Measurements from ENCODE around the gene ANKRD6.

Gene ANKRD6

GRCh38 chr6:89662659-89663223 is 229.8 kb downstream of the ANKRD6 start:
- no peak for DNase-seq

GRCh38 chr6:89667872-89668556 is 235.1 kb downstream of the ANKRD6 start:
- no peak for DNase-seq

- no peak for DNase-seq
These were observed 236.1 kb downstream of the ANKRD6 start for GRCh38 chr6:89669002-89669401.

DNA sequence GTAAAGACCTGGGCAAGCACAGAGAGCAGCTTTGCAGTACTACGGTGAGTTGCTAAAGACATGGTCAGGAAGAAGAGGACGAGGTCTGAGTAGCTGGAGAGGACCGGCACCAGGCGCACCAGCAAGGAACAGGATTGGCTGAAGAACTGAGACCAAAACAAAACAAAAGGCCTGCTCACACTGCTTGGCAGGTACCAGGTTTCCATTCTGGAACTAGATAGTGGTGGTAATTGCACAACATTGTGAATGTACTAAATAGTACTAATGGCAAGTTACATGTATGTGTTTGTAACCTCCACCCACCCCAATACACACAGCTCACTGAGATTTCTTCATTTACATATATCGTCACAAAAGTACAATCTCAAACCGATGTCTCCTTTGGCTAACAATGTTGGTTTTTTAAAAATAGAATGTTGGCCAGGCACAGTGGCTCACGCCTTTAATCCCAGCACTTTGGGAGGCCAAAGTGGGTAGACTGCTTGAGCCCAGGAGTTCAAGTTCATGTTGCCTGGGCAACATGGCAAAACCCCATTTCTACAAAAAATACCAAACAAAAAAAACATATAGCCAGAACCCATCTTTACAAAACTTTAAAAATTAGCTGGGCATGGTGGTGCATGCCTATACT is 238.1 kb downstream of the ANKRD6 start:
- DNase-seq = no peak

GRCh38 chr6:89675949-89676748 is 243.2 kb downstream of the ANKRD6 start:
- DNase-seq = no peak

DNA sequence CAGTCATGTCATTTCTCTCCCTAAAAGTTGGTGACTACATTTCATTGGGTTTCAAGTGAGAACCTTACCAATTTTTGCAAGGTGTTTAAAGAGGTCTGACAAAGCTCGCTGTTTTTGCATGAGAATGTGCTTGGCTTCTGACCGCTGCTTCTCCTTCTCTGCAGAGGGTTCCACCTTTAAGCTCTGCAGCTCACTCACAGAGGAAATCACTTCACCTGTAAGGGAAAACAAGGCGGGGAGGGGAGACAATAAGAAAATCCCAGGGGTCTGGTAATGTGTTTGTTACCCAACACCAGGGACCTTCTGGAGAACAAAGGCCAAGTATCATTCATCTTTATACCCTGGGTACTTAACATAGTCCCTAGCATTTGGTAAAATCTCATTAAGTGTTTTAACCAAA is 245.6 kb downstream of the ANKRD6 start:
- DNase-seq = no peak

- DNase-seq = no peak
These were observed 246.5 kb downstream of the ANKRD6 start for GRCh38 chr6:89679215-89680120.

- no peak for DNase-seq
These were observed 247.2 kb downstream of the ANKRD6 start for GRCh38 chr6:89680150-89680549.

GRCh38 chr6:89680551-89680950 is 247.6 kb downstream of the ANKRD6 start:
- DNase-seq = no peak

DNA sequence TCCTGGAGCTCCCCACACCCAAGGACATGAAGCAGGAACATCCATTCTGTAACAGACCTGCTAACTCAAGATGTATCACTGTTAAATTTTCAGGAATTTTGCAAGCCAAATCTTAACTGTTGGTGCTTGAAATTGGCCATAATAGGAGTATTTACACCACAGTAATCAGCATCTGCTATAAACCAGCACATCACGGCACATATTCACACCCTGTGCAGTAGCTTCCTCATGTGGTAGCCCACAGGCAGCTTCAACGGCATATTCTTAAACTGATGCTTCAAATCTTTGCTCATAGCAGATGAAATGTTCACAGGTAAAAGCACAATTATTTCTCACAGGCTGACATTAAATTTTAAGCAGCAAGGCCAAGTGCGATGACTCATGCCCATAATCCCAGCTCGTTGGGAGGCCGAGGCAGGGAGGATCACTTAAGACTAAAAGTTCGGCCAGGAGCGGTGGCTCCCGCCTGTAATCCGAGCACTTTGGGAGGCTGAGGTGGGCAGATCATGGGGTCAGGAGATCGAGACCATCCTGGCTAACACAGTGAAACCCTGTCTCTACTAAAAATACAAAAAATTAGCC is 249.1 kb downstream of the ANKRD6 start:
- DNase-seq = no peak

GRCh38 chr6:89682991-89683390 is 250.0 kb downstream of the ANKRD6 start:
- no peak for DNase-seq
